Measurements from ENCODE around the gene ANTKMT.

- TF ChIP-seq FOXM1 (IDR thresholded peaks at IDR 0.05; ENCODE audit: borderline replicate concordance) (no peak), SUZ12 (IDR thresholded peaks at IDR 0.05) (no peak), ZNF384 (IDR thresholded peaks at IDR 0.05) (no peak), SP1 (IDR thresholded peaks at IDR 0.05) (no peak), LEF1 (IDR thresholded peaks at IDR 0.05; ENCODE audit: borderline replicate concordance) (no peak), PKNOX1 (IDR thresholded peaks at IDR 0.05) (no peak), L3MBTL2 (conservative IDR thresholded peaks at IDR 0.05) (no peak), BHLHE40 (IDR thresholded peaks at IDR 0.05; ENCODE audit: borderline replicate concordance) (no peak), TARDBP (IDR thresholded peaks at IDR 0.05) (no peak)
These were observed 16.9 kb upstream of the ANTKMT start for GRCh38 chr16:704047-704446.

Measured in HEK293T (cell line).